HL-60 (cell line): ENCODE results near the gene DPH6.

ENCODE experiments used
- CTCF ChIP-seq: IDR thresholded peaks from one replicate; pipeline ENCODE4 v1.5.1; 2011; ENCODE audit warnings: low read length, control low read depth, inconsistent platforms; ENCODE audit not compliant: insufficient read depth
- POLR2AphosphoS5 ChIP-seq: IDR thresholded peaks from 2 replicates; pipeline ENCODE4 v1.6.1; 2012; ENCODE audit warnings: low read depth

- TF ChIP-seq CTCF = no peak
- no peak for TF ChIP-seq POLR2AphosphoS5
These were observed 26.9 kb downstream of the DPH6 start for GRCh38 chr15:35519052-35519451.
